Measurements from ENCODE around the gene PRM2.

PRM2 gene

DNA sequence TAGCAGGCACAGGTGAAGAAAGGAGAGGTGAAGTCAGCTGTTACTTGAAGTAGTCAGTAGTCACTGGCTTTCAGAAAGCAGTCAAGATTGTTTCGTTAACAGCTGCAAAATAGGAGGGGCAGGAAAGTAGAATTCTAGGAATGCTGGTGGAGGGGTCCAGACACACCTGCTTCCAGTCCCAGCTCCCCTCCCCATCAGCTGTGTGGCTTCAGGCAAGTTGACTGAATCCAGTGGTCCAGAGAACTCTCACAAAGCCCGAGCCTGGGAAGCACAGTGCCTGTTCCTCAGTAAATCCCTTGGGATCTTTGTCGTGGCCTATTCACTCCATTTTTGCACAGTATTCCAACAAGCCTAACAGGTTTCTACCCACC lies 15.7 kb downstream of the PRM2 start:
- no peak for DNase-seq (ENCODE audit: low spot score)

GRCh38 chr16:11259655-11260595 lies 16.4 kb downstream of the PRM2 start:
- DNase-seq (ENCODE audit: low spot score), result no peak

DNA sequence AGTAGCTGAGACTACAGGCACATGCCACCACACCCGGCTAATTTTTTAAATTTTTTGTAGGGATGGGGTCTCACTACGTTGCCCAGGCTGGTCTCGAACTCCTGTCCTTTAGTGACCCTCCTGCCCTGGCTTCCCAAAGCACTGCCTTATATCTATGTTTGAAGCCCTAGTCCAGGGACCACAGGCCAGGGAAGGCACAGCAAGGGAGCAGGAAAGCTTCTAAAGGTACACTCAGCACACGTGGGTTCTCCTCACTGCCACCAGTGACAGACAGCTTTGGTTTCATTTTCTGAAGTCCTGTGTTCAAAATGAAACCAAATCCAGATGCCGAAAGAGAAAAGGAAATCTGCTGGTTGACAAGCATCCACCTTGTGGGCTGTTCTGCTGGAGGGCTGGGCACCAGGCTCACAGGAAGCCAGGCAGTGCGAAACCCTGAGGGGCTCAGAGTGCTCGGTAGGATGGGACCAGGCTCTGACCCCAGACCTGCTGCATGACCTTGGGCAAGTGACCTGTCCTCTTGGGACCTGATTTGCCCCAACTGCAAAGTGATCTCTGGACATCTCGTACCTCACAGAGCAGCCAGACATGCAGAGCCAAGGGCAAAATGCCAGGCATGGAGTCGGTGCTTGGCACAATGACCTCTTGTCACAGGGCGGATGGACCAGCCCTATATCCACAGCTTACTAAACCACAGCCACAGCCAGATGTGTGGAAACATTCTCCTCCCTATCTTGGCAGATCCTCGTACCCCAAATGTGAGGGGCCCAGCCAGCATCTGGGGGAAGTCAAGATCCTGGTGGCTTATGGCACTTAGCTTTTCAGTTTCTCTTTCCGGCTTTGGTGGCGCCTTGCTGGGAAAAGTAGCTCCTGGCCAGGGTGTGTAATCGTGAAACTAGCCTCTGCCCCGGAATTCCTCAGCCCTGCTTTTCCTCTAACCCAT lies 17.5 kb downstream of the PRM2 start:
- no peak for DNase-seq (ENCODE audit: low spot score)

DNA sequence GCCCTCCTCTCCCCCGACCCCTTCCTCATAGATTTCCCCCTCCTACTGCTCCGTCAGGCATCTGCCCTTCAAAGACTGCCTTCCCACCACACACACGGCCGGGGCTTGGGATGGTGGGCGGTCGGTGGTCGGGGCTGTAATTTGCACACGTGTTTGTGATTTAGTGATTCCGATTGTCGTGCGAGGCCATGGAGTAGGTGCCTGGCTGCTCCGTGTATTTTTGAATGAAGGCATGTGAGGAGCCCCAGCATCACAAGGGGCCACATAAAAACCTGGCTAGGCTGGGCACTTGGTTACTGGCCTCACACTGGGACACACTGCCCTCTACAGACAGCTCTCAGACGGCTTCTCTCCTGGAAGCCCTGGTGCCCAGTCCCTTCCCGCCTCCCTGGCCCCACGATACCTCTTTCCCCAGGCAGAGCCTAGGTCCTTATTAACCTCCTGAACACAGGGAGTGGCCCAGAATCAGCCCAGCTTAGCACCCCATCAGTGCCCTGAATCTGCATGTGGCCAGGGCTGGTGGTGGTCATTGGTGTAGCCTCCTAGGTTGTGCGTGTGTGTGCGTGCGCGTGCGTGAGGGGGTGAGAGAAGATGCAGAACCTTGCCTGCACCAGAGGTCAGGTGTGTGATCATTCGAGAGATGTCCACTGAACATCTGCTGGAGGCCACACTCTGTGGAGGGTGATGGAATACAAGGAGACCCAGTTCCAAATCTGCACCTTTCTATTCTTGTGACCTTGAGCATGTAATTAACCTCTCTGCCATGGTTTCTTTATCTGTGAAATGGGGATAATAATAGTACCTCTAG lies 18.9 kb downstream of the PRM2 start:
- DNase-seq (ENCODE audit: low spot score), result peak; percentile 92

- DNase-seq (ENCODE audit: low spot score), result no peak
Observed at GRCh38 chr16:11256661-11257130, 19.6 kb downstream of the PRM2 start.

GRCh38 chr16:11255737-11256660 lies 20.3 kb downstream of the PRM2 start, which contains the start of gene SOCS1:
TSS of gene SOCS1 (minus strand) at chr16:11256204. CDS start at chr16:11255478, 726 bp downstream.
- peak; percentile 76 for DNase-seq (ENCODE audit: low spot score)

- no peak for DNase-seq (ENCODE audit: low spot score)
Observed at GRCh38 chr16:11254913-11255736, 21.2 kb downstream of the PRM2 start.

DNA sequence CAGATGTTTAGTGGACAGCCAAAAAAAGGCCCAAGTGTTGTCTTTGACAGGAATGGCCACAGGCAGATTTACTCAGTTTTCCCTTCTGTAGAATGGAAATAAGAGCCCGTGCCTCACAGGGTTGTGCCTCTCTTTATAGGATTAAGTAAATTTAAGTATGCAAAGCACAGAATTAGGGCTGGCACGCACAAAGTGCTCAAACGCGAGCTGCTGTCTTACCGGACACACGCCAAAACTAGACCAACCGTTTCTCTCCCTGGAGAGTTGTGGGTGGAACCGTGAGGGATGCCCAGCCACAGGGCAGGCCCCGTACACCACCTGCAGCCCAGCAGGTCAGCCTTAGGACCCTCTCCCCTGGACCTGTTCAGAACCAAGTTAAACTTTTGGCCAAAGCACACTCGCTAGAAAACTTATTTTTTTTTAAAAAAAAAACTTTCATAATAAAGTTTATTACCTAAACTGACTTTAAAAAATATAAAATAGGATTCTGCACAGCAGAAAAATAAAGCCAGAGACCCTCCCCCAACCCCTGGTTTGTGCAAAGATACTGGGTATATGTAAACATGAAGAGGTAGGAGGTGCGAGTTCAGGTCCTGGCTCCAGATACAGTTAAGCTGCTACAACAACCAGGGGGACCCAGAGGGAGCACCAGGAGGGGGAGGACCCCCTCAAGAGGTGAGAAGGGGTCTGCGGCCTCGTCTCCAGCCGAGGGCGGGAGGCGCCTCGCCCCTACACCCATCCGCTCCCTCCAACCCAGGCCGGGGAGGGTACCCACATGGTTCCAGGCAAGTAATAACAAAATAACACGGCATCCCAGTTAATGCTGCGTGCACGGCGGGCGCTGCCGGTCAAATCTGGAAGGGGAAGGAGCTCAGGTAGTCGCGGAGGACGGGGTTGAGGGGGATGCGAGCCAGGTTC lies 22.0 kb downstream of the PRM2 start:
- no peak for DNase-seq (ENCODE audit: low spot score)

DNA sequence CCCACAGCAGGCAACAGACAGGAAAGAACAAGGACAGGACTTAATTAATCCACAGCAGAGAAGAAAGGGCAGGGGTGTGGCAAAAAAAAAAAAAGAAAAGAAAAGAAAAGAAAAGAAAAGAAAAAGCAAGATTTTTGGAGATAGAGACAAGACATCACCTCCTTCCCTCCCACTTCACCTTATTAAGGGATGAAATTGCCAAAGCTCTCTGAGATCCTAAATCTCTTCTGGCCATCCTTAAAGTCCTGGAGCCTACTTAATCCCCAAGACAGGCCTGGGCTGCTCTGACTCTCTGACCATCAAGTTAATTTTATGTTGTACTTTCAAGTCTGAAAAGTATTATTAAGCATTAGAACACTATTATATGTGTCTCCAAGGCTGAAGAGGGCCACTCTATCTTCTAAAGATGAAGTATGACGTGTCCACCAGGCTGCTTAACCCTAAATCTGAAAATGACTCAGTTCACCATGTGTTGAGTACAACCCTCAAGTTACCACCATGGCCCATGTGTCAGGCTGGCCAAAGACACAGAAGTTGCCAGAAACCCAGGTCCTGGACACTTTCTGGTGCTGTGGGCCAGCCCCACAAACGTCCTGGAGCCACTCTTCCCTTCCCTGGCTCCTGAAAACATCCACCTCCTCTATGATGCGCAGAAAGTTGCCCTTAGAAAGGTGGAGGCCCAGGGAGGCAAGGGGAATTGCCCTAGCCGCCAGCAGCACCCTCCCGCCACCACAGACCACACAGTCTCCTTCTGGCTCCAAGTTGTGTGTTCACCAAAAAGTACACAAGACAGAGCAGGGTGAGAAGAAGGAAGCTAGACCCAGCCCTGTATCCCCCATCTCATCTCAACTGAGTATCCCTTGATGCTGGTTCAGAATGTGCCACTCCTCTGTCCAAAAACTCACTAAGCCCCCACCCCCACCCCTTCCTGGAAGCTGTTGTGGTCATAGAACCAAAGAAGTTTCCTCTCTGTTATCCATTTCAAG lies 23.0 kb downstream of the PRM2 start:
- no peak for DNase-seq (ENCODE audit: low spot score)

DNA sequence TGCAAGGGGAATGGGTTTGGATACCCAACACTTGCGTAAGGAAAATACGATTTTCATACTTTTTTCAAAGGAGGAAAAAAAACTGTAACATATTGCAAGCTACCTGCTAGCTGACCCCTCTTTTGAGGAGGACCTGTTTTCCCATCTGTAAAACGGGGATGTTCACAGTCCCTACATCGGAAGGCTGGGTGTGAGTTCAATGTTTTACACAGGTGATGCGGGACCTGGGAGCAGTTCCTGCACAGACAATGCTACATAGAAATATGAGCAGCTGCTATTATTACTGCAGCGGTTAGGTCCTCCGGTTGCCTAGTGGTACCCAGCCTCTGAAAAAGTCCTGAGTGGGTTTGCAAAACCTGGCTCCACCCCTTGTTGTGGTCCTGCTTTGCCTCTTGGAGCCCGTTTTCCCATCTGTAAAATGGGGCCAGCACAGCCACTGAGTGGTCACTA lies 23.8 kb downstream of the PRM2 start:
- DNase-seq (ENCODE audit: low spot score), result no peak

- DNase-seq (ENCODE audit: low spot score), result no peak
Observed at GRCh38 chr16:11251525-11252481, 24.5 kb downstream of the PRM2 start.

GRCh38 chr16:11250786-11251524 lies 25.3 kb downstream of the PRM2 start:
- no peak for DNase-seq (ENCODE audit: low spot score)

DNA sequence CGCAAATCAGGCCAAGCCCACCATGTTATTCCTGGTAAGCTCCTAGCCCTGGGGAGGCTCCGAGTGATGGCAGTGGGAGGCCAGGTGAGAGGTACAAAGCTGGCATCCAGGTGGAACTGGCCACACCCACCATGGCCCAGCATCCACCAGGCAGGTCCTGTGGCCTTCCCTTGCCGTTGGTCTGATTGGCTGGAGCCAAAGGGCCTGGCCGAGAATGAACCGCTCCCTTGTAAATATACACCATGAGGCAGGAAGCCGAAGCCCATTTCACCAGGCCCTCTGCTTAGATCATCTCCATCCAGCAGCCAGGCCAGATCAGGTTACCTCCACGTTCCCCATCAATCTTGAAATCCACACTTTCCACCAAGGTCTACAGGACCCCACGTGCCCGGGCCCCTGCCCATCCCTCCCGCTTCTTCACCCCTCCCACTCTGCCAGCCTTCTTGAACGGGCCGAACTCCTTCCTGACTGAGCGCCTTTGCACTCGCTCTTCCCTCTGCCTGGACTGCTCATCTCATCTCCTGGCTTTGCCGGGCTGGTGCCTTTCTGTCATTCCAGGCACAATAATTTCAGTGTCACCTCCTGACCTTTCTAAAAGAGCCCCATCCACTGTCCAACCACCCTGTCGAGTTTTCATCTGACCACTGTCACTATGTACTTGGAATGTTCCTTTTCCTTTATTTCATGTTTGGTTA lies 26.0 kb downstream of the PRM2 start:
- DNase-seq (ENCODE audit: low spot score), result no peak

DNA sequence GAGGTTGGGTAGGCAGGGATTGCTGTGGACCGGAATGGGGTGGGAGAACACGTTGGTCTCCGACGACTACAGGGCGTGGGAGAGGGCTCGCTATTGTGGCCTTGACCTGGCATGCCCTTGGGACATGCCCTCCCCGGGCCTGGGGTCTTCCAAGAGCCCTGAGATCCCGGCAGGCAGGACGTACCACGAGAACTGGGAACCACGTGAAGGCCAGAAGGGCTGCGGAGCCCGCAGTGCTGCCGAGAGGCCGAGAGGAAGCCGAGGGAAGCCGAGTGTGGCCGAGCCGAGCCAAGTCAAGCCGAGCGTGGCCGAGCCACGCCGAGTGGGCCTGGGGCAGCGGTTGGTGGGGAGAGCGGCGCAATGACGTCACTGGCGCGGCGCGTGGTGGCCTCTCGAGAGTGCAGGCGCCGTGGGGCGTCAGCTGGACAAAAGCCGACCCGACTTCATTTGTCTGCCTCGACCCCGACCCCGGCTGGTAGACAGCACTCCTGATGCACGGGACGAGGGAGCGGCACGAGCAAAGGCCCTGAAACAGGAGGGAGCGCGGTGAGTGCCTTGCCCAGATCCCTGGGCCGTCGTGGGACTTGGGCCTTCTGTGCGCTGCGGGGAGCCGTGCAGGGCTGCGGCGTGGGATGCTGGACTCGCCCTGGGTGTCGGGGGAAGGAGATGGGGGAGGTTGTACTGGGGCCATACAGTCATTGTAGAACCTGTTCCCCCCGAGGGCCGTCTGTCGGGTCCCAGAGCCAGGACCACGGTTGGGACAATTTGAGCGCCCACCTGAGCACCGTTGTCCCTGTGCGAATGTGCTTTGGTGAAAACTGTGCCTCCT lies 26.8 kb downstream of the PRM2 start:
- no peak for DNase-seq (ENCODE audit: low spot score)
